ENCODE measurements around the gene ELOVL1.

DNA sequence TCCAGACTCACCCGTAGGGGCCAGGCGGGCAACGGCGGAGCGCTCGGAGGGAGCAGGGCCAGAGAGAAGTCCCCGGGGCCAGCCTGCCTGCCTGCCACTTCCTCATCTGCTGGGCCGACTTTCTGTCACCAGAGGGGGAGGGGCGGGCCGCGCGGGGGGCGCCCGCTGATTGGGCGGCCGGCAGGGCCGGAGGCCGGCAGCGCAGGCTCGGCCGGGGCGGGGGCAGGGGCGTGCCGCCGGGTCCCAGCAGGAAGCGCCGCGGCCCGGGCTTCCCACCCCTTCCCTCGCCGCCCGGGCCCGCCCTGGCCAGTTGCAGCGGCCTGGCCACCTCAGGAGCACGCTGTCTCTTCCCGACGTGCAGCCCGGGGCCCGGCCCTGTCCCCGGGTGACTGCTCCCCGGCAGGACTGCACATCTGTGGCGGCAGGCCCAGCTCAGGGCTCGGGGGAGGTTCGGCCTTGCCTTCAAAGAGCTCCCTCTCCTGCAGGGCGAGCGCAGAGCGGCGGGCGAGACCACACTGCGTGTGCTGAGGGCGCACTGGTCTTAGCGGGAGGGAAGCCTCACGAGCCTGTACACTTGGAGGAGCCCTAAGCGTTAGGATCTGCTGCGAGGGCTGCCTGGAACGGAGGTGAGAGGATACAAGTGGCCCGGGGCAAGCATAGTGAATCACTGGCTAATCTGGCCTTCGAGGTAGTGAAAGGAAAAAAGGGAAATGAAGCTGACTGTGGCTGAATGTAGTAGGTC is at the start of gene ELOVL1:
- TF ChIP-seq, protein P1, sequence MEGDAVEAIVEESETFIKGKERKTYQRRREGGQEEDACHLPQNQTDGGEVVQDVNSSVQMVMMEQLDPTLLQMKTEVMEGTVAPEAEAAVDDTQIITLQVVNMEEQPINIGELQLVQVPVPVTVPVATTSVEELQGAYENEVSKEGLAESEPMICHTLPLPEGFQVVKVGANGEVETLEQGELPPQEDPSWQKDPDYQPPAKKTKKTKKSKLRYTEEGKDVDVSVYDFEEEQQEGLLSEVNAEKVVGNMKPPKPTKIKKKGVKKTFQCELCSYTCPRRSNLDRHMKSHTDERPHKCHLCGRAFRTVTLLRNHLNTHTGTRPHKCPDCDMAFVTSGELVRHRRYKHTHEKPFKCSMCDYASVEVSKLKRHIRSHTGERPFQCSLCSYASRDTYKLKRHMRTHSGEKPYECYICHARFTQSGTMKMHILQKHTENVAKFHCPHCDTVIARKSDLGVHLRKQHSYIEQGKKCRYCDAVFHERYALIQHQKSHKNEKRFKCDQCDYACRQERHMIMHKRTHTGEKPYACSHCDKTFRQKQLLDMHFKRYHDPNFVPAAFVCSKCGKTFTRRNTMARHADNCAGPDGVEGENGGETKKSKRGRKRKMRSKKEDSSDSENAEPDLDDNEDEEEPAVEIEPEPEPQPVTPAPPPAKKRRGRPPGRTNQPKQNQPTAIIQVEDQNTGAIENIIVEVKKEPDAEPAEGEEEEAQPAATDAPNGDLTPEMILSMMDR (IDR thresholded peaks at IDR 0.05) = peak in 5 of 7 experiments; percentile 4 to 39 (median 35)
- peak; percentile 73 to 86 (median 86) for TF ChIP-seq POLR2A (IDR thresholded peaks at IDR 0.05)
